ENCODE results near the gene SETD4.
"Not testable (repeated sequence)": the region's sequence is repeated elsewhere in the genome, so short reads cannot be mapped to it uniquely, and the experiment has no call there.

Gene SETD4, protein sequence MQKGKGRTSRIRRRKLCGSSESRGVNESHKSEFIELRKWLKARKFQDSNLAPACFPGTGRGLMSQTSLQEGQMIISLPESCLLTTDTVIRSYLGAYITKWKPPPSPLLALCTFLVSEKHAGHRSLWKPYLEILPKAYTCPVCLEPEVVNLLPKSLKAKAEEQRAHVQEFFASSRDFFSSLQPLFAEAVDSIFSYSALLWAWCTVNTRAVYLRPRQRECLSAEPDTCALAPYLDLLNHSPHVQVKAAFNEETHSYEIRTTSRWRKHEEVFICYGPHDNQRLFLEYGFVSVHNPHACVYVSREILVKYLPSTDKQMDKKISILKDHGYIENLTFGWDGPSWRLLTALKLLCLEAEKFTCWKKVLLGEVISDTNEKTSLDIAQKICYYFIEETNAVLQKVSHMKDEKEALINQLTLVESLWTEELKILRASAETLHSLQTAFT

DNA sequence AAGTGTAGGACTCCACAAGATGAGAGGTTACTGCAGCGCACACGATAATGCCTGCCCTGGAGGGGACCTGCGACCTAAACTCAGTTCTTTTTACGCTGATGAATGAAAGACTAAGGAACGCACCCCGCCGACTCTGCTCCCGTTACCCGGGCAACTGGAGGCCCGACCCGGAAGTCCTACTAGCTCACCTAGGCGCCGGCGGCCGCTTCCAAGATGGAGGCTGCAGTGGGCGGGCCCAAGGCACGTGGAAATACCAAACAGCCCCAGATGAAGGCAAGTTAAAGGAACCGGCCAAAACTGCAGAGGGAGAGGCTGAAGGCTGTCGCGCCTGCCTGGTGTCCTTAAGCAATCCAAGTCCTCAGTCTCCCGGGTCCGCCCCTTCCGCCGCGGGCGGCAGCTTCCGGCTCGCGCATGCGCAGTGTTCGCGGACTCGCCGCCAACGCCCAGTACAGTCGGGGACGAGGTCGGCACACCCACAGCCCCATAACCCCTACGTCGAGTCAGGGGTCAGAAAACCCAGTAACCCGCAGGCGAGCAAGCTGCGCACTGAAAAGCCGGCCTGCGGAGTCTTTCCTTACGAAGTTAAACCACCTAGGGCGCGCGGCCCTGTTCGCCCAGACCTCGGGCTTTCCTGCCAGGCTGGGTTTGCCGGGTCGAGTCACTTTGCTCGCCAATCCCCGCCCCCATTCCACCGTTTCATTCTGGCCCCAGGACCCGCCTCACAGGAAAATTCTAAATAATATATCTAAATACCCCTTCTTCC lies at the start of gene SETD4:
SETD4 (minus strand) TSS at position 368 of the 763 bp plus-strand sequence. CDS start 1,638 bp downstream, outside the sequence.
- H3K4me3 Mint-ChIP-seq = peak within 1 kb of the TSS; percentile 91

GRCh38 chr21:36109868-36110267 lies 49.5 kb upstream of the SETD4 start:
- Mint-ChIP-seq H3K4me1 (ENCODE audit: low read depth) (peaks cover 30% of the 10 kb centered on the region), H3K36me3 (ENCODE audit: low read depth) (no peaks in the 10 kb centered on the region), H3K27ac (no peak overlapping the region), H3K4me3 (no peak overlapping the region), H3K27me3 (peaks cover 19% of the 10 kb centered on the region), H3K9me3 (no peaks in the 10 kb centered on the region)

More for the DNA sequence above, at the start of gene SETD4:
- H3K36me3 Mint-ChIP-seq (ENCODE audit: low read depth) = peaks cover 27% of the 10 kb centered on the region
- peak within 1 kb of the TSS; percentile 93 for H3K27ac Mint-ChIP-seq
- H3K4me1 Mint-ChIP-seq (ENCODE audit: low read depth) = peaks cover 28% of the 10 kb centered on the region
- no peaks in the 10 kb centered on the region for H3K9me3 Mint-ChIP-seq
- no peaks in the 10 kb centered on the region for H3K27me3 Mint-ChIP-seq

GRCh38 chr21:36105327-36105842 lies 45.1 kb upstream of the SETD4 start:
- peaks cover 30% of the 10 kb centered on the region for H3K27me3 Mint-ChIP-seq
- peak overlapping the region; percentile 50 for H3K4me3 Mint-ChIP-seq

DNA sequence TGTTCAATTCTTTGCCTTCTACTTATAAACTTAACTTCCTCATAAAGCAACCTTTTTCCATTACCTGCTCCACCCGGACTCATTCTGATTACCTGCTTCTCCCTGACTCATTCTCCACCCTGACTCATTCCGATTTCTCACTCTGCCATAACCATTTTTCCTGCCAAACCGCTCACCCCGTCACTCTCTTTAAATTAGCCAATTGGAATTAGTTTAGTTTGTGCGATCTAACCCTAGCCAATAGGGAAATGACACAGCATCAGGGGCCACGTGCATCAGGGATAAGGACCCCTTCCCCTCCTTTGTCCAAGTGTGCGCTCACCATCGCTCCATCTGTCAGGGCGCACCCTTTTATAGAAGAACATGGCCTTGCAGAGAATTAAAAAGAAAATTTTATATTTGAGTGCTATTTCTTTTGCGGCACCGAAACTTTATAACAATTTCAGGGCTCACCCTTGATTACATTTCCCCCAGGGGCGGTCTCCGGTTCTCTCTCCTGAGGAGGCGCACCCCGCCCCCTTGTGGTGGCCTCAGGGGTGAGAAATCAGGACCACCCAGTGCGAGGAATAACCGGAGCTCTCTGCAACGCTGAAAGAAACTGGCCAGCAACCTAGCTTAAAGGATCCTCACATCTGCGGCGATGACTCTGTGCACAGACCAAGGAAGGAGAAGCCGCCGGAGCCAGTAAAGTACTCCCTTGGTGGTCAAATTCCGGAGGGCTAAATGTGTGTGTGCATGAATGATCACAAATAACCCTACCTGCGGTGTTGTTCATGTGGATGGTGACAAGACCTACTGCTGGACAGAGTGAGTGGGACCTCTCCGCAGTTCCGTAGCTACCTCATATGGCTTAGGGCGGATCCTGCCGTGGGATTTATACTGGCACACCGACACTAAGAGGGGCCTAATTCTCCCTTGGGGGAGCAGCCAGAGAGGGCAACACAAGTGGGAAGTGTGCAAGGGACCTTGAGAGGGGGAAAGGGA lies 44.3 kb upstream of the SETD4 start:
- peak overlapping the region; percentile 20 for H3K27ac Mint-ChIP-seq
- no peaks in the 10 kb centered on the region for H3K36me3 Mint-ChIP-seq (ENCODE audit: low read depth)
- H3K27me3 Mint-ChIP-seq = peaks cover 30% of the 10 kb centered on the region
- no peaks in the 10 kb centered on the region for H3K9me3 Mint-ChIP-seq
- H3K4me3 Mint-ChIP-seq = peak overlapping the region; percentile 50
- peaks cover 12% of the 10 kb centered on the region for H3K4me1 Mint-ChIP-seq (ENCODE audit: low read depth)

More at GRCh38 chr21:36105327-36105842, 45.1 kb upstream of the SETD4 start:
- no peaks in the 10 kb centered on the region for H3K9me3 Mint-ChIP-seq
- H3K4me1 Mint-ChIP-seq (ENCODE audit: low read depth) = peaks cover 12% of the 10 kb centered on the region
- no peak overlapping the region for H3K27ac Mint-ChIP-seq
- no peaks in the 10 kb centered on the region for H3K36me3 Mint-ChIP-seq (ENCODE audit: low read depth)

DNA sequence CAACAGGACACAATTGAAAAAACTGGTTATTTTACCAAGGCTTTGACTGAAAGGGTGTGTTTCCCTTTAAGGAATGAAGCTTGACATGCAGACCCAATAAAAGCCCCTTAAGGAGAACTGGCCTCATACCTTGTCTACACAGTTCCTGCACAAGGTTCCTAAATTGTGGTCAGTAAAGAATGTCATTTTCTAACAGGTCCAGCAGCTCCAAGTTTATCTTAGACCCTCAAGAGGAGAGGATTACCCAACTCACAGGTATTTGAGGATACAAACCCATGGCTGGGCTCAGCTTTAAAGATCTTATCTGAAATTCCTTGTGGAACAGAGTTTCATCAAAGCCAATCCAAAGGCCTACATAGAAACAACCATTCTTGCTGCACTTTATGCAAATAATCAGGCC lies 43.1 kb upstream of the SETD4 start:
- H3K36me3 Mint-ChIP-seq (ENCODE audit: low read depth) = no peaks in the 10 kb centered on the region
- no peaks in the 10 kb centered on the region for H3K9me3 Mint-ChIP-seq
- H3K4me1 Mint-ChIP-seq (ENCODE audit: low read depth) = peaks cover 12% of the 10 kb centered on the region
- H3K27me3 Mint-ChIP-seq = peaks cover 30% of the 10 kb centered on the region
- no peak overlapping the region for H3K4me3 Mint-ChIP-seq
- H3K27ac Mint-ChIP-seq = no peak overlapping the region

DNA sequence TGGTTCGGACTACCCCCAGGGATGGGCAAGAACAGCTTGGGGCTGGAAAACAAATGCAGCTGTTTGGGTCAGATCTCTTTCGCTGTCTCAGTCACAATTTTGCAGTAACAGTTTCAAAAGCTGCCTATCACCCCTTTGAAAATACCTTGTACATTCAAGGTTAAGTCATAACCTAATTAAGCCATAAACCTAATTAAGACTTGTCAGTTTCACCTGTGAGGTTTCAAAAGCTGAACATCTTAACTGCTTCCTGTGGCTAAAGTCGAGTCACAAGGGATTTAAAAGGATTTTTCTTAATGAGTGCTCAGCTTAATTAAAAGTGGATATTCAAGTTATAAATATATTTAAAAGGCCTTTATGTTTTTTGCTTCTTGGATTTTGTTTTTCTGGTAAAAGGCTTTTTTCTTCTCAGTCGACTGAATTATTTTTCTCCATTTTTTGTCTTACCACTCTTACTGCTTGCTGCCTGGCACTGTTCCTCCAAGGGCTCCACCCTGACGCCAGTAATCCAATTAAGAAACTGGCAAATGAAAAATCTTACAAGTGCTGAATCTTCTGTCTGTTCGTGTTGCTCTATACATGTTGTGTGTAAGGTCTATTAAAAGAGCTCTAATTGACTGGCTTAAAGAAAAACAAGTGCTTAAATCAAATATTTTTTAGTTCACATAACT lies 40.8 kb upstream of the SETD4 start:
- Mint-ChIP-seq H3K36me3 (ENCODE audit: low read depth) (no peaks in the 10 kb centered on the region), H3K4me3 (no peak overlapping the region), H3K9me3 (no peaks in the 10 kb centered on the region), H3K27me3 (peaks cover 23% of the 10 kb centered on the region), H3K27ac (no peak overlapping the region), H3K4me1 (ENCODE audit: low read depth) (peaks cover 19% of the 10 kb centered on the region)

GRCh38 chr21:36099695-36100211 lies 39.4 kb upstream of the SETD4 start:
- peaks cover 15% of the 10 kb centered on the region for H3K4me1 Mint-ChIP-seq (ENCODE audit: low read depth)
- not testable (repeated sequence) for H3K27ac Mint-ChIP-seq; H3K27me3 Mint-ChIP-seq; H3K36me3 Mint-ChIP-seq (ENCODE audit: low read depth); H3K4me3 Mint-ChIP-seq; H3K9me3 Mint-ChIP-seq

DNA sequence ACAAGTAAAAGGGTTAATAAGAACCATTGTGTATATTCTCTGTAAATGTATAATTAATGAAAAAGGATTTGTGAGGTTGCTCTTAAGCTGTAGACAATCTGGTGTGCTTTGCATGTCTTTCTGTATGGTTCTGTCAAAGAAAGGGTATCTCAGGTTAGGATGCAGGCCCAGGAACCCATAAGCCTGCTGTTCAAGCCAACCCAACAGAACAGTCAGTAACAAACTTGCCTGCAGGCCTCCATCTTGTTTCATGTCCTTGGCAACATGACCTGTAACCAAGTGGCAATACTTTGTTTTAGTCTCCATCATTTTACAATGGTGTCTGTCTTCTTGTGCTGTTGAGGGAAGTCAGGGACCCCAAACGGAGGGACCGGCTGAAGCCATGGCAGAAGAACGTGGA lies 38.7 kb upstream of the SETD4 start:
- H3K4me3 Mint-ChIP-seq = no peak overlapping the region
- no peaks in the 10 kb centered on the region for H3K9me3 Mint-ChIP-seq
- peaks cover 2% of the 10 kb centered on the region for H3K27me3 Mint-ChIP-seq
- H3K36me3 Mint-ChIP-seq (ENCODE audit: low read depth) = no peaks in the 10 kb centered on the region
- H3K27ac Mint-ChIP-seq = no peak overlapping the region
- peaks cover 8% of the 10 kb centered on the region for H3K4me1 Mint-ChIP-seq (ENCODE audit: low read depth)

GRCh38 chr21:36098182-36098532 lies 37.8 kb upstream of the SETD4 start:
- Mint-ChIP-seq H3K27me3 (peaks cover 6% of the 10 kb centered on the region), H3K27ac (no peak overlapping the region), H3K9me3 (peaks cover 7% of the 10 kb centered on the region), H3K4me1 (ENCODE audit: low read depth) (peaks cover 7% of the 10 kb centered on the region), H3K36me3 (ENCODE audit: low read depth) (peaks cover 8% of the 10 kb centered on the region), H3K4me3 (no peak overlapping the region)

DNA sequence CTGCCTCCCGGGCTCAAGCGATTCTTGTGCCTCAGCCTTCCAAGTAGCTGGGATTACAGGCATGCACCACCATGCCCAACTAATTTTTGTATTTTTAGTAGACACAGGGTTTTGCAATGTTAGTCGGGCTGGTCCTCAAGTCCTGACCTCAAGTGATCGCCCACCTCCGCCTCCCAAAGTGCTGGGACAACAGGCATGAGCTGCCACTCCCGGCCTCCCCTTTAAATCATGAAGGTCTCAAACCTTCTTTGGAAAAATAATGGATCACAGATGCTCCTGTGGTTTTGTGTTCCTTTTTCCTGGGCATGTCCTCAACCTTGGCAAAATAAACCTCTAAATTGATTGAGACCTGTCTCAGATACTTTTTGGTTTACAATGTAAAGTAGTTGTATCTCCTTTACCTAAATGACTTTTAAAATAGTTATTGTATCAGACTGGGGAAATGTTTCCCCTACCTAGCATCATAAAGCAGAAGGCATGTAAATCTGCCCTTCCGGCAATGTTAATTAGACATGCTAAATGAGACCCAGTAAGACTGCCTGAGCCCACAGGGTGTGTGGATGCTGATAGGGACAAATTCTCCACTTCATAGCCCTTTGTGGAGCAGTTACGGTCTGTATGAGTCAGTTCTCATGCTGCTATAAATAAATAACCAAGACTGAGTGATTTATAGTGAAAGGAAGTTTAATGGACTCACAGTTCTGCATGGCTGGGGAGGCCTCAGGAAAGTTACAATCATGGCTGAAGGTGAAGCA lies 37.3 kb upstream of the SETD4 start:
- no peak overlapping the region for H3K27ac Mint-ChIP-seq
- no peak overlapping the region for H3K4me3 Mint-ChIP-seq
- H3K36me3 Mint-ChIP-seq (ENCODE audit: low read depth) = peaks cover 8% of the 10 kb centered on the region
- H3K9me3 Mint-ChIP-seq = peaks cover 7% of the 10 kb centered on the region
- H3K27me3 Mint-ChIP-seq = peaks cover 6% of the 10 kb centered on the region
- H3K4me1 Mint-ChIP-seq (ENCODE audit: low read depth) = peaks cover 7% of the 10 kb centered on the region

DNA sequence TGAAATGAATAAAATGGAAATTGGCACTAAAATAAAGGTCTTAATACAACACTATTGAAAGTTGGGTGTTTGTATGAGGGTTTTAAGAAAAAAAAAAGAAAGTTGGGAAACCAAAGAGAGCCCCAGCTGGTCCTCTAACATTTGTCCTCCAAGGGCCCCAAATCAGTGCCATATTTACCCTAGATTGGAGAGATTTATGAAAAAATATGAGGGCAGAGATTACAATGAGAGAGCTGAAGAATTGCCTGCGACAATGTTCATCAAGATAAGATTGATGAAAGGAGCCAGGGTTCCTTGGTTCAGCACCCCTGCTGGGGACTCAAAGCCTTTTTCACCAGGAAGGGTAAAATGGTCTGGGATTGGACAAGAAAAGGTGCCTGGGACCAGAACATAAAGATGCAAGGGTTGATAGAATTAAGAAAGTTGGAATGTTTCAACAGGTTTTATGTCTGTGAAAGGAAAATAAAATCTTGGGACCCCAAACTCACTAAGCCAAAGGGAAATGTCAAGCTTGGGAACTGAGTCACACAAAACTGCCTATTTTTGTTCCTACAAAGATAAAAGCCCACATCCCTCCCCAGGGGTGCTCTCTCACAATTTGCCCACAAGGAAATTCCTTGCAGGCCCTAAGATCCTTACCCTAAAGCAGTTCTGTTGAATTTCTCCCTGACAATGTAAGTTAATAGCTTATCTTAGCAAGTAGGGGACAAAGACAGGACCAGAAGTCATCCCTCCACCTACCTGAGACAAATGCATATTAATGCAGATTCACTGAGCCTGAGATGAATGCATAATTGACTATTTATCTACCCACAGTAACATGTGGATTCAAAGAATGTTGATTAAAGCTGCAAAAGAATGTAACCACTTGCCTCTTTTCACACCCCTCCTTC lies 36.3 kb upstream of the SETD4 start:
- Mint-ChIP-seq H3K4me3 (no peak overlapping the region), H3K27me3 (peaks cover 6% of the 10 kb centered on the region), H3K27ac (no peak overlapping the region), H3K9me3 (peaks cover 7% of the 10 kb centered on the region), H3K36me3 (ENCODE audit: low read depth) (peaks cover 8% of the 10 kb centered on the region), H3K4me1 (ENCODE audit: low read depth) (peaks cover 7% of the 10 kb centered on the region)

- Mint-ChIP-seq H3K4me1 (ENCODE audit: low read depth) (peaks cover 7% of the 10 kb centered on the region), H3K36me3 (ENCODE audit: low read depth) (peaks cover 8% of the 10 kb centered on the region)
Observed at GRCh38 chr21:36093512-36093911, 33.2 kb upstream of the SETD4 start.

More at GRCh38 chr21:36093512-36093911, 33.2 kb upstream of the SETD4 start:
- Mint-ChIP-seq H3K4me3 (no peak overlapping the region), H3K27ac (peak overlapping the region; percentile 28), H3K27me3 (peaks cover 6% of the 10 kb centered on the region), H3K9me3 (peaks cover 7% of the 10 kb centered on the region)
